ENCODE data around the gene IKBKE.

Gene IKBKE

DNA sequence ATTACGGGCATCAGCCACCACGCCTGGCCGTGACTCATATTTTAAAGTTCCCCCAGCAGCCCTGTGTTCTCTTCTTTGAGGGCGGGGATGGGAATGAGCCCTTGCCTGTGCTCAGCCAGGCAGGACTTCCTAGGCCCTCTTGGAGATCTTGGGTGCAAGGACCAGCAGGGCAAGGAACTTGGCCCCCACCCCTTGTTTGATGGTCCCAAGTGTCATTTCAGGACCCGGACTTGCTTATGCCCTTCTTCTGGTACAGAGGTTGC, 46.4 kb downstream of the IKBKE start:
- no peak for DNase-seq

DNA sequence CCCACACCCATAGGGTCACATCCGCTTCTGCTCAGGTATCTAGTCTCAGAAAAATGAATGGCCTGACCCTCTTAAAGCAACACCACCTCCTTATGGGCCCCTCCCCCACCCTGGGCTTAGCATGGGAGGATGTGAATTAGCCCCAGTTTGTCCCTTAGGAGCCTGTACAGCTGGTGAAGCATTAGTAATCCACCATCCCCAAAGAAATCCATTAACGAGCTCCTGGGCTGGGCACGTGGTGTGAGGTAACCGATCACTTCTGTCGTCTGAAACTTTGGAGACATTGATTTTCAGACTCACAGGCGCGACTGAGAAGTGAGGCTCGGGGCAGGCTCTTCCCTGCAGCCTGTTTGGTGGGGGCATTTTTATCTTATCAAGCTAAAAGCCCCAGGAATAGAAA, 47.5 kb downstream of the IKBKE start:
- no peak for DNase-seq

GRCh38 chr1:206518206-206518605, 47.9 kb downstream of the IKBKE start:
- DNase-seq, result no peak

DNA sequence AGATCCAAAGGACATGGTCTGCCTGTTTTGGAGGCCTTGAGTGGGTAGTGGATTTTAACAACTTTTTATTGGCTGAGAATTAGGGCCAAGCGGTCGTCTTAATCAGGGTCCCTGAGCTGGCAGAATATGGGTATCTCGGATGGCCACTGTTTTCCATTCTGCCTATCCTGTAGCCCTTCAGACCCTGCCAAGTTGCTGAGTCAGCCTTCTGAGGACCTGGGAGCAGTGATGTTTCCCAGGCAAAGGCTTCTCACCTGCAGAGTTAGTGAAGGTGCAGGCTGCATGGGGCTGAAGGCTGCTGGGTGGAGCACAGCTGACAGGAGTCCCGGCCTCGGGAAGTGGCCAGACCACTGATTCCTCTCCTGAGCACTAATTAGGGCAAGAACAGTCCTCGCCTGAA, 48.5 kb downstream of the IKBKE start:
- no peak for DNase-seq

DNA sequence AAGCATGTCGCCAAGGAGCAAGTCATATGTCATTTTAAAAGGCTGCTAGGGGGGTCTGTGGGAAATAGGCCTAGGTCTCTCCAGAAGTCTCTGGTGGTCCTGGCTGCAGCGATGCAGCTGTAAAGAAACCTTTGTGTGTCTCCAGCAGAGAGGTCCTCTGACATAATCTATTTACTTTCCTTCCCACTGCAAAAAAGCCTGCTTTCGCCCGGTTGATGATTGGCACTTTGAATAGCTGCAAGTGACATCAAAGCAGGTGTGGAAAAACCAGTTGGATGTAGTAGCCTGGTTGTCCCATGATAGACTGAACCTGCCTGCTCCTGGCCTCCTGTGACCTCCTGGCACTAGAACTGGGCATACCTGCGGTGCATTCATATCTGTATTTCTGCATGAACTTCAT, 50.9 kb downstream of the IKBKE start:
- DNase-seq, result no peak

DNA sequence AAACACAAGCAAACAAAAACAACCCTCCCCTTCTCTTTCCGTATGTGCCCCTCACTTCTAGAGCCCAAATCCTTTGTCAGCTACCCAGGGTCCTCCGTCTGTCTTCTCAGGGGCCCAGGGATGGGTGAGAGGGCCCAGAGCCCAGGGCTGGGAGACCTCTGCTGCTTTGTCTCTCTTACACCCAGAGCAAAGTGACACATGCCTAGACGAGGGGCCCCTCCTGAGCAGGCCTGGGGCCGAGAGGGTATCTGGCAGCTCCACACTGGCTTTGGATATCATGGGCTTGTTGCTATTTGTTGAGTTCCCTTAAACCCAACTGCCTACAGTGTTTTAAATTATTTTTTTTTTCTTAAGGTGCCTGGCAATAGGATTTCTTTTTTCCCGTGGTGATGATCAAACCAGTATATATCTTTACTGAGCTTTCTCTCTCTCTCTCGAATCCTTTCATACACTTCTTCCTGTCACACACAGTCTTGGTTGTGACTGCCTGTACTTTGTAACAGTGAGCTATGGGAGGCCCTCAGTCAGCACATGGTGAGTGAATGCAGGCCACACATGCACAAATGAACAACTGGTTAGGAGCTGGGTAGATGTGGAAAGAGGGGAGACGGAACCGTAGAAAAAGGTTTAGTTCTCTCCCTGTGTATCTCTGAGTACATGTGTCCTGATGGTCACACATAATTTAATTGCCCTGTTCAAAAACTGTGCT, 51.6 kb downstream of the IKBKE start:
- DNase-seq, result no peak

DNA sequence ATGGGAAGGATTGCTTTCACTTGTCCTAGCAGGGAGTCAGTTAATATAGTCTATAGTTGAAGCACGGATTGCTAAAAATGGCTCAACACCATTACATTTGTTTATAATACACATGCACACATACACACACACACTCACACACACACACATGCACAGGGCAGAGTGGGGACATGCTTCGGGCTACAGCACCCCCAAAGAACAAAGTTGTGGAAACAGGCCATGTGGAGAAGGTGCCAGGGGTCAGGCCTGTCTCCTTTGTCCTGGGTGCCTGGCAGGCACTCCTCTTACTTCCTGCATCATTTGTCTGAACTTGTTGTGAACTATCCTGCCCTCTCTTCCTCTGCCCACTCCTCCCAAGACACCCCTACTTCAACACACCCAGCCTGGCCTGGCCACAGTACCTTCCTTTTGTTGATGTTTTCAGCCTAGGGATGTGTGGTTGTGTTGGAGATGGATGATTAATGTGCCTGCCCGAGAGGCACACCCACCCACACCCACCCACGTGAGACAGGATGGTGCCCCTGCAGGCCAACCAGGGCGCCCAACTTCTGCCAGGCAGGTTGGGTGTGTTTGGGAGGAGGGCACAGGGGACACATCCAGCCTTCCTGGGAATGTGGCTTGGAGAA, 54.6 kb downstream of the IKBKE start:
- no peak for DNase-seq

DNA sequence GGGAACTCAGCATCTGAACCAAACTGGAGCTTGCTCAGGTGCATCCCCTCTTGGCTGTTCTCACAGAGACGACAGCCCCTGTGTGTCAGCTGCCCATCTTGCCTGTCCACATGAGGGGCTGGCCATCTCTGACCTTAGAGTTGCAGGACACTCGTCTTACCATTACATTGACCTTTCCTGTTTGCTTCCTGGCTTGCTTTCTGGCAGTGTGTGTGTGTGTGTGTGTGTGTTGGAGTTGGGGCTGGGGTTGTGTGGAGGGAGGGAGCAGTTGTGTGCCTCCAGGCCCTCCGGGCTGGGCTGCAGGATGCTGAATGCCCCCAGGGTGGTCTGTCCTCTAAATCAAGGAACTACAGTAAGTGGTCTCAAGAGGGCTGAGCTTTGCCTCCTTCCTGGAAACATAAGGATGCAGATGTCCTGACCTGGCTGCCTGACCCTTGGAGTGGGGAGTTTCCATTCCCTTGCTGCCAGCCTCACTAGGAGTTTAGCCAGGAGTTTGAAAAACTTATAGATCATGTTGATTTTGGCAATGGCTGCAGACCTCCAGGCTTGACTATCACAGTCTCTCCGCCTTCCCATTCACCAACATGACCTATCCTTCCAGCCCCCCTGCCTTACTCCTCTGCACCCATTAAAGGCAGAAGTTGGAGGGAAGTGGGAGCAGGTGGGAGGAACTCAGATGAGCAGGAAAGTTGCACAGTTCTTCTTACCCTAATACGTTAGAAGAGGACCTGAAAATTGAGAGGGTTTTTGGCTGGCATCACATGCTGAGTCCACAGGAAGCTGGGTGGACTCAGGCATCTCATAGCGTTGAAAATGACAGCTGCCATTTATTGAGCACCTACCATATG, 56.0 kb downstream of the IKBKE start:
- DNase-seq, result no peak

GRCh38 chr1:206529425-206529824, 59.1 kb downstream of the IKBKE start:
- DNase-seq, result no peak

DNA sequence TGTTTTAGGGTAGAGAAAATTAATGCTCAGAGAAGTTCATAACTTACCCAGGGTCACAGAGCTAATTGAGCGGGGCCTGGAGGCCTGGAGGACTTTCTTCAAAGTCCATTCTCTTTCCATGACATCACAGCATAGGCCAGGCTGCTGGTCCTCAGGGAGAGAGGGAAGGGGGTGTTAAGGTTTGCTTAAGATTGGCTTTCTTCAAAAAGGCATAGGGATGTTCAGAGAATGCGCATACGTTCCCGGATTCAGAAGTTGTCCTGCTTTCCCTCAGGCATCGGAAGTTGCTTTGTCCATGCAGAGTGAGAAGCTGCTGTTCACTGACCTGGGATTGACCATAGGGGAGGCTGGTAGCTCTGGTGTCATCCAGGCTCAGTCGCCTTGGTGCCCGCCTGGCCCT, 62.1 kb downstream of the IKBKE start:
- no peak for DNase-seq

- DNase-seq, result no peak
These were observed 64.3 kb downstream of the IKBKE start for GRCh38 chr1:206534552-206534951.

DNA sequence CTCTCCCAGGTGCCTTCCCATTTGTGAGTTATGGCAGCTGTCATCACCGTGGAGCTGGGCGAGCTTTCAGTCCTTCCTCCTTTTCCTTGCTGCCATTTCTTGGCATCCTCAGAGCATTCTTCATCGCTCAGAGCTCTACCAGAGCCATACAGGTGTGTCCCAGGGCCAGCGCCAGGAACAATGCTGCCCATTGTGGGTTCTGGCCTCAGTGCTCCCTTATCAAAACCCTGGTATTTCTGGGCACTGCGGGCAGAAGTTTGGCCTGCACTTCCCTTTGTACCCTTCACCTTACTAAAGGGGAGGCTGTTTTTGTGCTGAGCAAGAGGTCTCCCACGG, 65.5 kb downstream of the IKBKE start:
- DNase-seq, result no peak

DNA sequence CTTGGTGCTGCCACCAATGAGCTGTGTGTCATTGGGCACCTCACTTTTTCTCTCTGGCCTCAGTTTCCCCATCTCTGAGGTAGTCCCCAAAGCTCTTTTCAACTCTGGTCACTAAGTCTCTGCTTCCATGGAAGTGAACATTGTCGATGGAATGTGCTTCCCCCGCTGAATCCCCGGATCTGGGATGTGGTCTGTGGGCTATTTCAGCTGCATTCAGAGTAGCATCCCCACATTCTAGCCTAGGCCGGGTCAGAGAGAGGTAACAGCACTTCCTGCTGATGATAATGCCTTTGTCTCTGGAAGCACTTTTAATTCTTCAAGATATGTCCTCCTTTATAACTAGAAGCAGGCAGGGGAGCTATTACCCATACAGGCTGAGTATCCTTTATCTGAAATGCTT, 66.9 kb downstream of the IKBKE start:
- no peak for DNase-seq

DNA sequence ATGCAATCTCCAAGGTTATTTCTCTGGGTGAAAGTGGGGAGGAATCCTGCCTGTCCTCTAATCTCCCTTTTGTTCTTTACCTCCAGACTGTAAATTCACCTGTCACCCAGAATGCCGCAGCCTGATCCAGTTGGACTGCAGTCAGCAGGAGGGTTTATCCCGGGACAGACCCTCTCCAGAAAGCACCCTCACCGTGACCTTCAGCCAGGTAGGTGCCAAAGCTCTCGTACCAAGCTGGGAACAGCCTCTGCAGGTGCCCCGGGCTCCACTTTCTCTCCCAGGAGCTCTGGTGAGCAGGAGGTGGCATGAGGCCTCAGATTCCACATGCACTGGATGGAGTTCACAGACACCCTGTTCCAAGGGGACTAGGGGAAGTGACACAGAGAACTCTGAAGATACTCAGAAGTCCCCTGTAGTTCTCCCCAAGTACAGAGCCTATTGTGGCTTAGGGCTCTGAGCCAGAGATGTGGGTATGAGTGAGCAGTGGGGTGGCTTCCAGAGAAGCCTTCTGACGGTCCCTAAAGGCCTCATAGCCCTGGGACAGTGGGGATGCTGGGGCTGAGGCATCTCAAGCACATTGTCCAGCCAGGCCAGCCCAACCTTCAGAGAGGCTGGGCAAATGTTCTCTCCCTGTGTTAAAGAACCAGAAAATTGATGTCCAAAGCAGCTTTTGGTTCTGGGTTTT, 68.0 kb downstream of the IKBKE start:
- DNase-seq, result no peak

DNA sequence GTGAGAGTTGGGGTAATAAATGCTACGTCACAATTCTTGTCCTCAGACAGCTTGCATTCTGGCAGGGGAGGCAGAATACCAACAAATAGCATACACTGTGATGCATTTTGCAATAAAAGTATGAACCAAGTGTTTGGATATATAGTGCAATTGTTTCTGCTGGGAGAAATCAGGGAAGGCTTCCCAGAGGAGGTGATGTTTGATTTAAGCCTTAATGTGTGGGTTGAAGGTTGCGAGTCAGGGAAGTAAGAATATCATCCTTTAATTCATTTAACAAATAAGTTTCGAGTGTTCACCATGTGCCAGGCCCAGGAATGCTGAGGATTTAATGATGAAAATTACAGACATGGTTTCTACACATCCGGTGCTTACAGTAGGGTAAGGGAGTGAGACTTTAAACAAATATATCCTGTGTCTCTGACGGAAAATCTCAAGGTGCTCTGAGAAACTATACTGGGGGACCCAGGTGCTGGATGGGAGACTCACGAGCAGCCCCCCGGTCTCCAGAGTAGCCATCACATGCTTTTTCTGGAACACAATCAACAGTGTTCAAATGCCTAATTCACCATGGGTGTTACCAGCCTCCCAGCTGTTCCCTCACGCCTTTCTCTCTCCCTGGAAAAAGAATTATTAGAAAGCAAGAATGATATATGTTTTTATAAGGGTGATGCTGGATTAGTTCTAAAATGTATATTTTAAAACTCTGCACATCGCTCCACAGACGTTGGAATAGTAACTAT, 68.8 kb downstream of the IKBKE start:
- no peak for DNase-seq

DNA sequence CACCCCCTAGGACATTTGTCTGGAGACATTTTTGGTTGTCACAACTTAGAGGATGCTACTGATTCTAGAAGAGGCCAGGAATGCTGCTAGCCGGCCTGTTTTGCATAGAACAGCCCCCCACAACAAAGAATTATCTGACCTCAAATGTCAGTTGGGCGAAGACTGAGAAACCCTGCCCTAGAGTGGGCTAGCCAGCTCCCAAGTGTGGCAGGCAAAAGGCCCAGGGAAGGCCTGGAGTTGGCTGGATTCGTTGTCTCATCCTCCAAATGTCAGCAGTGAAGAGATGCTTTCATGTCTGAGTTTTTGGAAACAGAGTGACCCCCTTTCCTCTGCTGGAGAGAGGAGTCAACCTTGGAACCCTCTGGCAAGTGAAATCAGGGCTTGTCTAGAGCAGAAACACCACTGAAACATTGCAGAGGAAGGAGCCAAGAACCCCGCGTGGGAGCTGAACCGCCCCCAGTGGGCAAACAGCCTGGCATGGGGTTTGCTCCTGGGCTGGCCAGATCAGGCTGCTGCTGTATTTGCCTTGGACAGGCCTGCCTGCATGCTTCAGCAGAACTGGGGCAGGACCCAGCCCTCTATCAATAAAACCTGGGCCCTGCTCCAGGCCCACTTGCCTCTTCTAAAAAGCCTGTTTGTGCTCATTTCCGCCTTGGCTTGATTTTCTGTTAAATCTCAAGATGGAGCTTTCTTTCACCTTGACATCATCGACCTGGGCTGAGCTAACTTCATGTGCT, 69.9 kb downstream of the IKBKE start:
- no peak for DNase-seq

DNA sequence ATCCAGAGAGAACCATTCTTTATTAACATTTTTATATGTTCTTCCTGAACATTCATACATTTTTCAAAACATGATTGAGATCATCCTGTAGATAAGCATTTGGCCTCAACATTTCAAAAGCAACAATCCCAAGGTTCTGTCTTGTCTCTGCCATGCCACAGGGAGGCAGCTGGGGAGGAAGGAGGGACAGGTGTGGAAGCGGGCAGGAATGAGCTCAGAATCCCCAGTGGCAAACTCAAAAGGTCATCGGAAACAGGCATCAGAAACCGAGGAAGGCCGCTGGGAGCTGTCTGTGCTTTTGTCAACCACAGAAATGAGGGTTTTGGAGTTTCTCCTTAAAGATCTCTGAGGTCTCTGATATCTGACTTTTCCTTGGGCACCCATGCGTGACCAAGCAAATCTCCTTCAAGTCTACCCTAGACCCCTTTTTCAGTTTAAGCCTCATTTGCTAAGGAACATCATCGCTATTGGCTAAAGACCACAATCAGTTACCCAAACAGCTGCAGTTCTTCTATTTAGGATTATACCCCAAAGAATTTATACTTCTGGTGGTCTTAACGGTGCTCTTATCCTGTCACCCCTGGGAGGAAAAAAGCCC, 71.1 kb downstream of the IKBKE start:
- no peak for DNase-seq

- no peak for DNase-seq
These were observed 74.4 kb downstream of the IKBKE start for GRCh38 chr1:206544562-206545257.

DNA sequence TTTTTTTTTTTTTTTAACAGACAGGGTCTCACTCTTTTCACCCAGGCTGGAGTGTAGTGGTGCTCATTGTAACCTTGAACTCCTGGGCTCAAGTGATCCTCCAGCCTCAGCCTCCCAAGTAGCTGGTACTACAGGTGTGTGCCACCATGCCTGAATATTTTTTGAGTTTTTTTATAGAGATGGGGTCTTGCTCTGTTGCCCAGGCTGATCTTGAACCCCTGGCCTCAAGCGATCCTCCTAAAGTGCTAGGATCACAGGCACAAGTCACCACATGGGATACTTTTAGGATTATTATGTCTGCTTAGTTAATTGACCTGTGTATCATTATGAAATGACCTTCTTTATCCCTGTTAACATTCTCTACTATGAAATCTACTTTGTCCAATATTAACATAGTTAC, 75.1 kb downstream of the IKBKE start:
- DNase-seq, result no peak
